Chondrocyte (in vitro differentiated cells): ENCODE data around the gene KCNK10. TPM values are rescaled to one million over a fixed set of nuclear protein-coding genes. Genes with fewer than 3 reads are reported as not detected.

Experiments used
- DNase-seq: peaks from one replicate; pipeline ENCODE4 v3.0.0; 2021; ENCODE audit warnings: mixed read lengths, low spot score
- H3K27ac Mint-ChIP-seq: one replicate; pipeline ENCODE4 v1.8.0; 2021; ENCODE audit warnings: mild to moderate bottlenecking, moderate library complexity, mixed read lengths; ENCODE audit not compliant: unreplicated experiment
- H3K27me3 Mint-ChIP-seq: 2 replicates; pipeline ENCODE4 v1.8.0; 2021; ENCODE audit warnings: low read depth, mixed read lengths
- H3K36me3 Mint-ChIP-seq: 2 replicates; pipeline ENCODE4 v1.8.0; 2021; ENCODE audit warnings: low read depth, mixed read lengths
- H3K4me1 Mint-ChIP-seq: 2 replicates; pipeline ENCODE4 v1.8.0; 2021; ENCODE audit warnings: low read depth, mild to moderate bottlenecking, mixed read lengths
- H3K4me3 Mint-ChIP-seq: one replicate; pipeline ENCODE4 v1.8.0; 2021; ENCODE audit warnings: mild to moderate bottlenecking, moderate library complexity, mixed read lengths; ENCODE audit not compliant: unreplicated experiment
- H3K9me3 Mint-ChIP-seq: 2 replicates; pipeline ENCODE4 v1.8.0; 2021; ENCODE audit warnings: low read depth, mixed read lengths
- total RNA-seq: library from RNA; stranded (reverse); gene quantifications from 3 replicates; pipeline ENCODE4 v1.2.1, GENCODE V29; 2021
- TF ChIP-seq, protein P1 (sequence below): fragments of 200-600 bp; sonication (generic); IDR thresholded peaks from 2 replicates; pipeline ENCODE4 v1.5.0; 2021; ENCODE audit warnings: antibody characterized with exemption, mild to moderate bottlenecking, moderate library complexity

KCNK10 gene
- total RNA-seq, 1 donor from 2014 or later = not detected

DNA sequence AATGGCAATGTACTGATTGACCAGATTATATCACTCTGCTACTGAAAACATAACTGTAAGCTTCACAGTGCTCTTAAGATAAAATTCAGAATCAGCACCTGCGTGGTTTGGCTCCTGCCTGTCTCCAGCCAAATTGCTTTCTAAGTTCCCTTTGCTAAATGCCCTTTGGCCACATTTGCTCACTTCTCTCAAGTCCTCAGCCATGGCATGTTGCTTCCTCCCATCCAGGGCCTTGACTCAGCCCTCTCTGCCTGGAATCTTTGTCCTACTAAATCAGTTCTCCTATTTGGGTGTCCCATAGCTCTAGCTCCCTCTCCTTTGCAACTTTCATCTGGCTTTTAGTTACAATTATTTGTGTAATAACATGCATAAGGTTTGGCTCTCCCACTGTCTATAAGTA, 71.4 kb downstream of the KCNK10 start:
- H3K27me3 Mint-ChIP-seq = no peaks in the 10 kb centered on the region
- H3K36me3 Mint-ChIP-seq = no peaks in the 10 kb centered on the region
- no peak overlapping the region for H3K27ac Mint-ChIP-seq
- DNase-seq = no peak
- H3K4me3 Mint-ChIP-seq = no peak overlapping the region
- no peaks in the 10 kb centered on the region for H3K4me1 Mint-ChIP-seq
- TF ChIP-seq, protein P1, sequence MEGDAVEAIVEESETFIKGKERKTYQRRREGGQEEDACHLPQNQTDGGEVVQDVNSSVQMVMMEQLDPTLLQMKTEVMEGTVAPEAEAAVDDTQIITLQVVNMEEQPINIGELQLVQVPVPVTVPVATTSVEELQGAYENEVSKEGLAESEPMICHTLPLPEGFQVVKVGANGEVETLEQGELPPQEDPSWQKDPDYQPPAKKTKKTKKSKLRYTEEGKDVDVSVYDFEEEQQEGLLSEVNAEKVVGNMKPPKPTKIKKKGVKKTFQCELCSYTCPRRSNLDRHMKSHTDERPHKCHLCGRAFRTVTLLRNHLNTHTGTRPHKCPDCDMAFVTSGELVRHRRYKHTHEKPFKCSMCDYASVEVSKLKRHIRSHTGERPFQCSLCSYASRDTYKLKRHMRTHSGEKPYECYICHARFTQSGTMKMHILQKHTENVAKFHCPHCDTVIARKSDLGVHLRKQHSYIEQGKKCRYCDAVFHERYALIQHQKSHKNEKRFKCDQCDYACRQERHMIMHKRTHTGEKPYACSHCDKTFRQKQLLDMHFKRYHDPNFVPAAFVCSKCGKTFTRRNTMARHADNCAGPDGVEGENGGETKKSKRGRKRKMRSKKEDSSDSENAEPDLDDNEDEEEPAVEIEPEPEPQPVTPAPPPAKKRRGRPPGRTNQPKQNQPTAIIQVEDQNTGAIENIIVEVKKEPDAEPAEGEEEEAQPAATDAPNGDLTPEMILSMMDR = no peak
- no peaks in the 10 kb centered on the region for H3K9me3 Mint-ChIP-seq

DNA sequence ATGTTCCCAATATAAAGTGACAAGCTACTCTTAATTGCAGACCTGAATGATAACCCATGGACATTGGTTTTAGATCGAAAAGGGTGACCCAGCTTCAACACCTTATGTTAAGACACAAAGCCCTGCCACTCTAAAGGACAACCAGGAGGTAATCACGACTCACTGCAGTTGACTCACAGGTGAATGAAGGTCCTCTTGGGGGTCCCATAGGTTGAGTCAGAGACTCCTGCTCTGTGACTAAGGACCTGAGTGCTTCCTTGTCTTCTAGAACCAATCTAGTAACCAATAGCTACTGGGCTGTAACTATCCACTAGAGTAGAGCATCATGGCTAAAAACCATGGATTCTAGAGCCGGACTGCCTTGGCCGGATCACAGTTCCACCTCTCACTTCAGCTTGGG, 73.8 kb downstream of the KCNK10 start:
- no peak for DNase-seq
- Mint-ChIP-seq H3K4me3 (no peak overlapping the region), H3K4me1 (no peaks in the 10 kb centered on the region), H3K27me3 (peaks cover 1% of the 10 kb centered on the region), H3K9me3 (no peaks in the 10 kb centered on the region), H3K27ac (no peak overlapping the region), H3K36me3 (no peaks in the 10 kb centered on the region)
- TF ChIP-seq, protein P1 = no peak

DNA sequence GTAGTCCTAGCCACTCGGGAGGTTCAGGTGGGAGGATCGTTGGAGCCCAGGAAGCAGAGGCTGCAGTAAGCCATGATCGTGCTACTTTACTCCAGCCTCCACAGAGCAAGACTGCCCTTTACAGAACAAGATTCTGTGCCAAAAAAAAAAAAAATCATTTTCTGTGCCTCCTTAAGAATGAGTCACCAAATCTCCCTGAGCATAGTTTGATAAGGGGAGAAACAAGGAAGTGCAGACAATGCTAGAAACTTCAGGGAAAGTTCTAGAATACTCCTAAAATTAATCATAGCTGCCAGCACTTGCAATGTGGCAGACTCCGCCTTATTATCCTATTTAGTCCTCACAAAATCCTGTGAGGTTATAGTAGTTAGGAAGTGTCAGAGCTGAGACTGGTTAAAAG, 74.5 kb downstream of the KCNK10 start:
- Mint-ChIP-seq H3K27me3 (peaks cover 3% of the 10 kb centered on the region), H3K36me3 (no peaks in the 10 kb centered on the region), H3K4me3 (no peak overlapping the region), H3K9me3 (no peaks in the 10 kb centered on the region), H3K27ac (no peak overlapping the region), H3K4me1 (no peaks in the 10 kb centered on the region)
- DNase-seq = no peak
- TF ChIP-seq, protein P1 = no peak

DNA sequence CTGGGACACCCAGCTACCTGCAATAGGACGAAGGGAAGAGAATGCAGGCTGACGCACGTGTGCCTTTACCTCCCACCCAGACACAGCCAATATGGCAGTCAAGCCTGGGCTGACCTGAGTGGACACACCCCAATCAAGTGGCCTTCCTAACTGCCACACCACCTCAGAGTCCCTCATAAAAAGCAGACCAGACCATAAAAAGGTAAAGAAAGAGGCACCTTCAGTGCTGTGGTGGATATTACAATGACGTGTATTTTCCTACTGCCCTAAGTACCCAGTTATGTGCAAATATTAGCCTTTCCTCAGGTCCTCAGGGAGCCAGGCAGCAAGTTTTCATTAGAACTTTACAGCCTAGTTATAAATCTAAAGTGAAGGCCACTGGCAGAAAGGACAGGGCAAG, 75.8 kb downstream of the KCNK10 start:
- no peak for DNase-seq
- H3K4me1 Mint-ChIP-seq = no peaks in the 10 kb centered on the region
- peaks cover 3% of the 10 kb centered on the region for H3K27me3 Mint-ChIP-seq
- no peaks in the 10 kb centered on the region for H3K36me3 Mint-ChIP-seq
- no peaks in the 10 kb centered on the region for H3K9me3 Mint-ChIP-seq
- no peak overlapping the region for H3K4me3 Mint-ChIP-seq
- TF ChIP-seq, protein P1 = no peak
- no peak overlapping the region for H3K27ac Mint-ChIP-seq

DNA sequence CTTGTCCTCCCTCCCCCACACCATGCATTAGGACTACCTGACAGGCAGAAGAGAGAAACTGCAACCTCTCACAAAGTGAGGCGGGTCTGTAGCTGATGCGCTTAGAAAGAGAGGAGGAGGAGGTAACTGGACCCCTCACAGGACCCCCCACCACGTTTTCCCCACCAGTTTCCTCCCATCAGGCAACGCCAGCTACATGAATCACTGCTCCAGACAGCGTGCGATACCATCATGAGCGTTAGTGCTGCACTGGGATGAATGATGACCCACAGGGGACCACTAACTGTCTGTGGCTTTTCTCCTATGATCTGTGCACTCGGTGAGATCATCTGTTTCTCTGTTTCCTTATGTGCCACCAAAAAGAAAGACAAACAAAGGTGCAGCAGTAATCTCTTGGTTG, 77.7 kb downstream of the KCNK10 start:
- Mint-ChIP-seq H3K36me3 (no peaks in the 10 kb centered on the region), H3K4me1 (no peaks in the 10 kb centered on the region), H3K9me3 (no peaks in the 10 kb centered on the region), H3K27me3 (peaks cover 3% of the 10 kb centered on the region), H3K4me3 (no peak overlapping the region), H3K27ac (no peak overlapping the region)
- TF ChIP-seq, protein P1 = no peak
- no peak for DNase-seq
